Measurements from ENCODE around the gene SMAD7.
A peak's percentile ranks its signal among the peaks of the same experiment; 100 is the strongest.
"Not testable (repeated sequence)": the region's sequence is repeated elsewhere in the genome, so short reads cannot be mapped to it uniquely, and the experiment has no call there.

Gene SMAD7

DNA sequence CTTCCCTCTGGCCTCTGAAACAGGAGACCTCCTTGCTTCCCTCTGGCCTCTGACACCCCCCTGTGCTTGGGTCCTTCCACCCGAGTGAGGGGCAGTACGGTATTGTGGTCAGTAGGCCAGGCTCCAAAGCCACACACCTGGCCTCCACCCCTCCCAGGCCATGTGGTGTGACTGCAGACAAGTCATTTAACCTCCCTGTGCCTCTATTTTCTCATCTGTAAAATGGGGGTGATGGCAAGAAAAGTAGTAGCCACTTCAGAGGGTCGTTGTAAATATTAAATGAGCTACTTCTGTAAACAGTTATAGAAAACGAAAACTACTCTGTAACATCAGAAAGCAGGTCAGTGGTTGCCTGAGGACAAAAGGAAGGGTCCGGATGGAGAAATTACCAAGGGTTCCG is 74.2 kb downstream of the SMAD7 start:
- DNase-seq (ENCODE audit: low spot score), result no peak

DNA sequence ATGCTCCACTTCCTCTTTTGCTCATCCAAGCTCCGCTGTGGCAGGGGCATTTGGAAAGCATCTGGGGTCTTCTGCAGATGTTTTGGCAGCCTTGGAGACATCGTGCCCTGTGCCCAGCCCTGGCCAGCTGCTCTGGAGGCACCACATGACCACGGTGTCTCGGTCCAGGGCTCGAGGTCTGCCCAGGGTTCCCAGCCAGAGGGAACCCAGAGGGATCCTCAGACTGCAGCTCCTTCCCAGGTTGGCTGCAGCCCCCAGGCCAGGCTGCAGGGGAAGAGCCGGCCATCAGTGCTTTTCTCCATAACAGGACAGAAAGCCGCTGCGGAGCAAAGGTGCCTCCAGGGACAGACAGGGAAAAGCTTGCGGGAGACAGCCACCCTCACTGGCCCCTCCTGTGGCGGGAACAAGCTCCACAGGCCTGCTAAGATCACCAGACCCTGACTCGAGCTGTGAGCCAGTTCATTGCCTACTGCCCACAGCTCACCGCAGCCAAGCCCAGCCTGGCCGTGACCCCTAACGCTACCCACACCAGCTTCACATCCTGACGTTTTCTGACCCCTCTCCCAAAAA is 74.7 kb downstream of the SMAD7 start:
- DNase-seq (ENCODE audit: low spot score), result no peak

DNA sequence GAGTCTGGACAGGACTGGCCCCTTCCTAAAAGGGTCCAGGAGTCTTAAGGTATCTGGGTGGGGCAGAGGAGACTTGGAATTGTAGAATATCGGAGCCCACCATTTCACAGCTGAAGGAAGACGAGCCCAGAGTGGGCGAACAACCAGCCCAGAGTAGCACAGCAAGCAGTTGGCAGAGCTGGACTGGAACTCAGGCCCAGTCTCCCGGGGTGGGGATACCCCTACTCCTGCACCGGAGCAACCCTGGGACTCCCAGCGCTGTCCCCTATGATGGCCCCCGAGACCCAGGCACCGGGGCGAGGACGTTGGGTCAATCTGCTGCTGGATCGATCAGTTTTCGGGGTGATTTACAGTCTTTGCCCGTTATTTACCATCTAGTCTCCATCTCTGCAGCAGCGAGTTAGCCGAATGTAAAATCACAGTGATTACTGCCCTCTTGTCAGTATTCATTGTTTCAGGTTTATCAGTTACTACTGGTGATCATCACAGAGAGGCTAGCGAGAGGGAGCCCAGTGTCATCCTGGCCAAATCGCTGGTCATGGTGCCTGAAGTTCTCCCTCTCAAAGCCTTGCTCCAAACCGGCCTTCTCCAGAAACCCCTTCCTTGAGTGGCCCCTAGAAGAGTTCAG is 75.3 kb downstream of the SMAD7 start:
- DNase-seq (ENCODE audit: low spot score), result no peak

DNA sequence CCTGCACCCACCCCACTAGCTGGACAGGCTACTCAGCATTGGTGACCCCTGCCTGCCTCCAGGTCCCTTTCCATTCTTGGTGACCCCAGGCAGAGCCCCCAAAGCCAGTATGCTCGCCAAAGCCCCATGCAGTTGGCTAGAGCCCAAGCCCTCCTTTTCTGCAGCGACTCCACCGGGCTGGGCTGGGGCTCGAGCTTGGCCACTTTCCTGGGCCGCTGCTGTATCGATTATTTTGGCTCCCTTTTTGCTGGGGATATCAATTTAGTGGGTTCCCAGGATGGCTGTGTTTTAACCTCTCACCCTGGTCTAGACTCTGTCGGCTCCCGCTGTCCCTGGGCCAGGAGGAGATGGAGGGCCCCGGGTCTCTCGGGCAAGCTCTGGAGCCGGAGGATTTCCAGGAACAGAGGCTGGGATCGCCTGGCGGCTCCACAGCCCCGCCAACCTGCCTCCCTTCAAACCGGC is 76.0 kb downstream of the SMAD7 start:
- DNase-seq (ENCODE audit: low spot score), result no peak

DNA sequence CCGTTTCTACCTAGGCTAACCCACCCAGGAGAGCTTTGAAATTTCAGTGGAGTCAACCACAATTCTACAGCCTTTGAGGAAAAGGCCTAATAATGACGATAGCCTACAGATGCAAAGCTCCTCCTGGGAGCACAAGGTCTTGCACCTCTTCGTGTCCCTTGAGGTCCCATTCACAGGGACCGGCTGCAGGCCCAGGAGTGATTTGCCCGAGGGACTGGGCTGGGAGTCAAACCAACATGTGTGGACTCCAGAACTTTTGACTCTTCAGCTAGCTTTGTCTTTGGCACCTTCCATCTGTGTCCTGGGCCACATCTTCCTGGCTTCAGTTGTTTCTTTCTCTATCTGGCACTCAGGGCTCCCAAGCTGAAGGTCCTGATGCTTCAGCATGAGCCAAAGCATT is 76.5 kb downstream of the SMAD7 start:
- no peak for DNase-seq (ENCODE audit: low spot score)

DNA sequence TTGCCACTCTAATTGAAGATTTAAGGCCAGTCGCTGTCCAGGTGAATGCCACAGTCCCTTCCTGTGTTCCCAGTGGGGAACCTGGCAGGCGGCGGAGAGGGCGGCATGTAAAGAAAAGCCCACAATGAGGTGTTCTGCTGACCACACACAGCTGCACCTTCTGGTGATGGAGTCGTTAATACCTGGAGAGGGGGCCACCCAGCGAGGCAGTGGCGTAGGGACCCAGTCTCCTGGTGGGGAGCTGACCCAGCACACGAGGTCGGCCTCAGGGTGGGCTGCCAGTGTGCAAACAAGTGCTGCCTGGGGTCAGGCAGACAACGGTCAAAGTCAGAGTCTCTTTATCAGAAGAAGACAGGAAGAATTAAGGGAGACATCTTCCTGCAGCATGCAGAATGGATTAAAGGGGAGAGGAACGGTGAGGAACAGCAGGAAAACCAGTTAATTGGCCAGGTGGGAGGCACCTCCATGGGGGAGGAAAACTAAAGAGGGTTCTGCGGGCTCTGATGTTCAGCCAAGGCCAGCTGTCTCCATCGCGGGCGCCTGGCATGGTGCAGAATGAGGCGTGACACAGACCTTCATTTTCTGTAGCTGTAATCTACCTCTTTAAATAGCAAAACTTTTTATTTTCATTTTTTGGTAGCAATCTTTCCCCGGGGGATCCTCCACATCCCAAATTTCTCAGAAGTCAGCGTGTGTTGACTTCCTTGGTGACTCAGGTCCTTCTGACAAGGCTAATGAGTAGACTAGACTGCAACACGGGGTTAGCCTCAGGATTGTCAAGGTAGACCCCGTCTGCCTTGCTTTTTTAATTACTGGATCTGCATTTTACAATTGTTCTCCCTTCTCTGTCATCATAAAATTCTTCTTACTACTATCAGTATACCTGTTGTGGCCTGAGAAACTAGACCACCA is 78.3 kb downstream of the SMAD7 start:
- peak; percentile 52 for DNase-seq (ENCODE audit: low spot score)

DNA sequence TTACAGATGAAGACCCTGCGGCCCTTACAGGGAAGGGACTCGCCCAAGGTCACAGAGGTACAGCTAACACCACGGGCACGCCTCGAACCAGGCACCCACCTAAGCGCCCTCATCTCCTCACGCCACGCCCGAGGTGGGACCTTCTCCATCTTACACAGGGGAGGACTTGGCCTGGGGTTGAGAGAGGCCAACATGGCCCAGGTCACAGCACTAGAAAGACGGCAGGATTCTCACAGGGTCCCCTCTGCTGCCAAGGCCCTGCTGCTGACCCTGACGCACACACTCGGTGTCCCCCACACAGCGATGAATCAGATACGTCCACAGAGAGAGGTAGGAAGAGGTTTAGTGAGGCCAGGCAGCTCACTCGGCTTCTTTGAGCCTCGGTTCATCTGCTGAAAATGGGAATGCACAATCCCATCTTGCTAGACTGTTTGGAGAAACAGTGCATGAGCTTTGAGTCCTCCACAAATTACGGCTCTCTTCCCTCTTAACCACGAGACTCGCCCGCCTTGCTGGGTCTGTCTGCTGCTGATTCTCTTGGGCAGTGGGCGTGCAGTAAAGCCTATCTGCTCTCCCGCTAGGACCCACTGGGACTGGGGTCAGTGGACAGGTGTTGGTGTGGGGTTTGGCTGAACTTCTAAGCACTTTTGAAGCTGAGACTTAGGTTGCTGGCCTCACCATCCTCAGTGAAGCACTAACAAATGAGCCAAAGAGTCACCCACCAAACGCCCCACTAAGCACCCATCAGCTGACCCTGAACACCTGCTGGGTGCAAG is 79.2 kb downstream of the SMAD7 start:
- no peak for DNase-seq (ENCODE audit: low spot score)

DNA sequence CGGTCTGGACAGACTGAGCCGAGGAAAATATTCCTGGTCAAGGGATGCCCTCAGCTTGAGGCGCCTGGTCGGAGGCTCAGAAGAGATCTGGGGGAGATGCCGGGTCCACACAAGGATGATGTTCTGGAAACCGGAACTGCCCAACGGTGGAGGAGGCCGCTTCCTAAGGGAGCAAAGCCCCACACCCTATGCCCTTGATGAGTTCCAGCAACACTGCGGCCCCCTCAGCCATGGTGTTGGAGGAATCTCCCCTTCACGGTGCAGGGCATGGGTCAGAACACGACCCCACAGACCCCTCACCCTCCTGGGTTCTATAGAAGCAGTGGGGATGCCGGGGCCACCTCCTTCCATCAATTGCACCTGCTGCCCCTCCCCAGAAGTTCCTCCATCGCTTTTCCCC is 79.8 kb downstream of the SMAD7 start:
- not testable (repeated sequence) for DNase-seq (ENCODE audit: low spot score)
